HepG2 (cell line): ENCODE data around the gene ETFA.

ENCODE experiments used
- MEIS1 ChIP-seq: sonication (generic); formaldehyde crosslinking; IDR thresholded peaks from 2 replicates; pipeline ENCODE4 v1.9.0; 2021; ENCODE audit warnings: mild to moderate bottlenecking, missing genetic modification reagents, moderate library complexity, borderline replicate concordance
- SPEN ChIP-seq: sonication (generic); formaldehyde crosslinking; IDR thresholded peaks from 2 replicates; pipeline ENCODE4 v1.5.1; 2020; ENCODE audit warnings: low read depth, mild to moderate bottlenecking, missing genetic modification reagents
- TF ChIP-seq, protein P1 (sequence below), 2 experiments: IDR thresholded peaks; 2 replicates each; pipeline ENCODE4 v1.6.1; 2011 to 2012; ENCODE audit warnings: low read length in 2 of 2, borderline replicate concordance in 1 of 2, low read depth in 1 of 2, mild to moderate bottlenecking in 1 of 2, moderate library complexity in 1 of 2

DNA sequence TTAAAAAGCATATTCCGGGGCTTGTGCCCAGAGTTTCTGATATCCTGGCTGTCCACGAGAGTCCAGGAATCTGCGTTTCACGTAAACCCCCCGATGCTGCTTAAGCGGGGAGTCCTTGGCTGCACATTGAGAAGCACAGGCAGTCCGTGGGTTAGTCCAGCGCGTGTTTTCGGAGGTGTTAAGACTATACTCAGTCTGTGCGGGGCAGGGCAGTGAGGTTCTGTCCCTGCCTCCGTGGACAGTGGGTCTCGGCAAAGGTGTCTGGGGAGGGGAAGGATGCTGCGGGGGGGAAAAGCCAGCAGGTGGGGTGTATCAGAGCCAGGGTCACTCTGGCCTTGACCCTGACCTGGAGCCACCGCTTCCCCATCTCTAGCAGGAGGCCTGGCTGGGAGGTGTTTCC is 145.3 kb downstream of the ETFA start:
- TF ChIP-seq MEIS1 (CRISPR knock-in tag) (no peak), SPEN (CRISPR knock-in tag) (no peak)
- TF ChIP-seq, protein P1, sequence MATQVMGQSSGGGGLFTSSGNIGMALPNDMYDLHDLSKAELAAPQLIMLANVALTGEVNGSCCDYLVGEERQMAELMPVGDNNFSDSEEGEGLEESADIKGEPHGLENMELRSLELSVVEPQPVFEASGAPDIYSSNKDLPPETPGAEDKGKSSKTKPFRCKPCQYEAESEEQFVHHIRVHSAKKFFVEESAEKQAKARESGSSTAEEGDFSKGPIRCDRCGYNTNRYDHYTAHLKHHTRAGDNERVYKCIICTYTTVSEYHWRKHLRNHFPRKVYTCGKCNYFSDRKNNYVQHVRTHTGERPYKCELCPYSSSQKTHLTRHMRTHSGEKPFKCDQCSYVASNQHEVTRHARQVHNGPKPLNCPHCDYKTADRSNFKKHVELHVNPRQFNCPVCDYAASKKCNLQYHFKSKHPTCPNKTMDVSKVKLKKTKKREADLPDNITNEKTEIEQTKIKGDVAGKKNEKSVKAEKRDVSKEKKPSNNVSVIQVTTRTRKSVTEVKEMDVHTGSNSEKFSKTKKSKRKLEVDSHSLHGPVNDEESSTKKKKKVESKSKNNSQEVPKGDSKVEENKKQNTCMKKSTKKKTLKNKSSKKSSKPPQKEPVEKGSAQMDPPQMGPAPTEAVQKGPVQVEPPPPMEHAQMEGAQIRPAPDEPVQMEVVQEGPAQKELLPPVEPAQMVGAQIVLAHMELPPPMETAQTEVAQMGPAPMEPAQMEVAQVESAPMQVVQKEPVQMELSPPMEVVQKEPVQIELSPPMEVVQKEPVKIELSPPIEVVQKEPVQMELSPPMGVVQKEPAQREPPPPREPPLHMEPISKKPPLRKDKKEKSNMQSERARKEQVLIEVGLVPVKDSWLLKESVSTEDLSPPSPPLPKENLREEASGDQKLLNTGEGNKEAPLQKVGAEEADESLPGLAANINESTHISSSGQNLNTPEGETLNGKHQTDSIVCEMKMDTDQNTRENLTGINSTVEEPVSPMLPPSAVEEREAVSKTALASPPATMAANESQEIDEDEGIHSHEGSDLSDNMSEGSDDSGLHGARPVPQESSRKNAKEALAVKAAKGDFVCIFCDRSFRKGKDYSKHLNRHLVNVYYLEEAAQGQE (IDR thresholded peaks at IDR 0.05; ENCODE audit: borderline replicate concordance in 1 of 2, low read depth in 1 of 2, low read length in 2 of 2): no peak
